Measurements from ENCODE around the gene SBNO2. TPM values are rescaled to one million over a fixed set of nuclear protein-coding genes. Genes with fewer than 3 reads are reported as not detected.

The SBNO2 gene
- total and polyA plus RNA-seq, 2 donors (not counting 1 experiment from before 2014, with no cell fraction given), result 42.8 to 83.3 TPM

DNA sequence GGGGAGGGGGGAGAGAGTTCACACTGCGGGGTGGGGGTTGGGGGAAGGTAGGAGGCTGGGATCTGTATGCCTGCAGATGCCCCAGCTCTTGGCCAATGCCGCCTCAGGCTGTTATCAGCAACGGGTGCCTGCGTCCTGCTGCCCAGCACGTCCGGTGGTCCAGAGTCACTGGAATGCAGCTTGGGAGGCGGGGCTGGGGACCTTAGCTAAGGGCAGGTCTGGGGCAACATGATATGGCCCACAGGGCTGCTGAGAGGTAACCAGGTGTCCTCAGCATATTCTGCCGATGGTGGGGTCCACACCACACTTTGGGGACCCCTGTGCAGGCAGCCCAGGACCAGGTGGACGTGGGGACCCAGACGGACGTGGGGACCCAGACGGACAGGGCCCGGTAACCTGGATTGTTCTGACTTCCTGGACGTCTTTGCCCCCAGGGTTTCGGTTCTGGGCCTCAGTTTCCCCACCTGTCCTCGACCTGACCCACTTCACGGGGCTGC lies 107.8 kb downstream of the SBNO2 start:
- Mint-ChIP-seq H3K27ac (peak overlapping the region; percentile 87), H3K27me3 (no peaks in the 10 kb centered on the region), H3K4me3 (peak overlapping the region; percentile 87), H3K4me1 (peaks cover 35% of the 10 kb centered on the region), H3K9me3 (ENCODE audit: insufficient read depth) (no peaks in the 10 kb centered on the region)
- no peak for TF ChIP-seq EZH2 (IDR thresholded peaks at IDR 0.05; ENCODE audit: borderline replicate concordance, insufficient read depth, low read depth, low read length, poor library complexity, severe bottlenecking)
- TF ChIP-seq, protein P1, sequence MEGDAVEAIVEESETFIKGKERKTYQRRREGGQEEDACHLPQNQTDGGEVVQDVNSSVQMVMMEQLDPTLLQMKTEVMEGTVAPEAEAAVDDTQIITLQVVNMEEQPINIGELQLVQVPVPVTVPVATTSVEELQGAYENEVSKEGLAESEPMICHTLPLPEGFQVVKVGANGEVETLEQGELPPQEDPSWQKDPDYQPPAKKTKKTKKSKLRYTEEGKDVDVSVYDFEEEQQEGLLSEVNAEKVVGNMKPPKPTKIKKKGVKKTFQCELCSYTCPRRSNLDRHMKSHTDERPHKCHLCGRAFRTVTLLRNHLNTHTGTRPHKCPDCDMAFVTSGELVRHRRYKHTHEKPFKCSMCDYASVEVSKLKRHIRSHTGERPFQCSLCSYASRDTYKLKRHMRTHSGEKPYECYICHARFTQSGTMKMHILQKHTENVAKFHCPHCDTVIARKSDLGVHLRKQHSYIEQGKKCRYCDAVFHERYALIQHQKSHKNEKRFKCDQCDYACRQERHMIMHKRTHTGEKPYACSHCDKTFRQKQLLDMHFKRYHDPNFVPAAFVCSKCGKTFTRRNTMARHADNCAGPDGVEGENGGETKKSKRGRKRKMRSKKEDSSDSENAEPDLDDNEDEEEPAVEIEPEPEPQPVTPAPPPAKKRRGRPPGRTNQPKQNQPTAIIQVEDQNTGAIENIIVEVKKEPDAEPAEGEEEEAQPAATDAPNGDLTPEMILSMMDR (IDR thresholded peaks at IDR 0.05), result no peak
- Histone ChIP-seq H3K79me2 (ENCODE audit: control insufficient read depth, insufficient read depth, low read length) (peaks cover 46% of the 10 kb centered on the region), H3K27ac (ENCODE audit: low read length in 2 of 2) (peak overlapping the region; percentile 52 to 87), H3K4me1 (ENCODE audit: control insufficient read depth in 2 of 2, insufficient read depth in 2 of 2, low read length in 2 of 2) (peaks cover 44 to 63% of the 10 kb centered on the region in 2 donors), H4K20me1 (ENCODE audit: control insufficient read depth, insufficient read depth, low read length, poor library complexity, severe bottlenecking) (peaks cover 63% of the 10 kb centered on the region), H3K4me2 (replicated peaks; ENCODE audit: low read depth, low read length, poor library complexity, severe bottlenecking) (peak overlapping the region; percentile 91), H3K36me3 (replicated peaks in 1 of 2; ENCODE audit: control extremely low read depth in 1 of 2, control insufficient read depth in 1 of 2, extremely low read depth in 1 of 2, insufficient read depth in 2 of 2, low read length in 1 of 2) (peaks cover 0 to 32% of the 10 kb centered on the region in 2 experiments), H3K9me3 (ENCODE audit: control extremely low read depth in 1 of 3, control insufficient read depth in 2 of 3, insufficient read depth in 1 of 3, low read length in 2 of 3) (peaks cover 0 to 26% (median 0%) of the 10 kb centered on the region in 3 donors), H3K9ac (ENCODE audit: low read length) (peak overlapping the region; percentile 94), H3K4me3 (ENCODE audit: control extremely low read depth in 1 of 5, extremely low read depth in 1 of 5, insufficient read depth in 1 of 5, low read depth in 2 of 5, low read length in 4 of 5) (peak overlapping the region in 4 of 5 experiments; percentile 67 to 99 (median 90)), H3K27me3 (replicated peaks in 1 of 4; ENCODE audit: control extremely low read depth in 1 of 4, control insufficient read depth in 3 of 4, insufficient read depth in 4 of 4, low read length in 3 of 4) (no peaks in the 10 kb centered on the region), H2AFZ (ENCODE audit: insufficient read depth, low read depth, low read length, poor library complexity, severe bottlenecking) (peak overlapping the region; percentile 38)
- intact Hi-C loops (cut with micrococcal nuclease), result loop anchor here (5.0 to 10.0 kb wide), 2 partner anchors 36 to 141 kb away; partner anchors contain the start of genes ARID3A and GPX4
- WGBS (ENCODE audit: insufficient coverage), result 60% methylated on average over 16 of the region's 17 CpGs
- DNase-seq, result peak; percentile 39
- ATAC-seq (ENCODE audit: low read depth), result no peak
- ChIA-PET CTCF (interaction anchor here (0.6 to 5.2 kb wide), 10 partner anchors 9 to 655 kb away, joined by 4 to 56 read pairs (median 6); partner anchors contain the start of genes ABCA7 and WDR18), POLR2A (interaction anchor here (0.5 to 6.3 kb wide), 13 partner anchors 10 to 203 kb away, joined by 3 to 97 read pairs (median 9); partner anchors contain the start of genes ABCA7, CIRBP, CNN2 and GPX4)

- Mint-ChIP-seq H3K27me3 (no peaks in the 10 kb centered on the region), H3K9me3 (ENCODE audit: insufficient read depth) (no peaks in the 10 kb centered on the region), H3K4me3 (peak overlapping the region; percentile 79), H3K4me1 (peaks cover 35% of the 10 kb centered on the region), H3K27ac (peak overlapping the region; percentile 47)
- Histone ChIP-seq H3K4me3 (ENCODE audit: control extremely low read depth in 1 of 5, extremely low read depth in 1 of 5, insufficient read depth in 1 of 5, low read depth in 2 of 5, low read length in 4 of 5) (no peak overlapping the region), H3K27me3 (replicated peaks in 1 of 4; ENCODE audit: control extremely low read depth in 1 of 4, control insufficient read depth in 3 of 4, insufficient read depth in 4 of 4, low read length in 3 of 4) (no peaks in the 10 kb centered on the region), H3K36me3 (replicated peaks in 1 of 2; ENCODE audit: control extremely low read depth in 1 of 2, control insufficient read depth in 1 of 2, extremely low read depth in 1 of 2, insufficient read depth in 2 of 2, low read length in 1 of 2) (peaks cover 0 to 28% of the 10 kb centered on the region in 2 experiments), H3K9me3 (ENCODE audit: control extremely low read depth in 1 of 3, control insufficient read depth in 2 of 3, insufficient read depth in 1 of 3, low read length in 2 of 3) (peaks cover 0 to 26% (median 0%) of the 10 kb centered on the region in 3 donors), H3K79me2 (ENCODE audit: control insufficient read depth, insufficient read depth, low read length) (peaks cover 40% of the 10 kb centered on the region), H4K20me1 (ENCODE audit: control insufficient read depth, insufficient read depth, low read length, poor library complexity, severe bottlenecking) (peaks cover 58% of the 10 kb centered on the region), H3K4me1 (ENCODE audit: control insufficient read depth in 2 of 2, insufficient read depth in 2 of 2, low read length in 2 of 2) (peaks cover 41 to 60% of the 10 kb centered on the region in 2 donors), H3K4me2 (replicated peaks; ENCODE audit: low read depth, low read length, poor library complexity, severe bottlenecking) (peak overlapping the region; percentile 91), H3K9ac (ENCODE audit: low read length) (no peak overlapping the region), H3K27ac (ENCODE audit: low read length in 2 of 2) (no peak overlapping the region), H2AFZ (ENCODE audit: insufficient read depth, low read depth, low read length, poor library complexity, severe bottlenecking) (no peak overlapping the region)
- POLR2A ChIA-PET, result interaction anchor here (0.5 to 6.3 kb wide), 7 partner anchors 10 to 204 kb away, joined by 3 to 97 read pairs (median 9); partner anchors contain the start of genes CIRBP, GPX4 and RNU6-2
- WGBS (ENCODE audit: insufficient coverage), result 92% methylated on average over 14 of the region's 17 CpGs
- intact Hi-C loops (cut with micrococcal nuclease), result loop anchor here (5.0 to 10.0 kb wide), 2 partner anchors 37 to 141 kb away; partner anchors contain the start of genes ARID3A and GPX4
- ATAC-seq (ENCODE audit: low read depth) (no peak), DNase-seq (no peak)
- TF ChIP-seq EZH2 (IDR thresholded peaks at IDR 0.05; ENCODE audit: borderline replicate concordance, insufficient read depth, low read depth, low read length, poor library complexity, severe bottlenecking), result no peak
- TF ChIP-seq, protein P1 (IDR thresholded peaks at IDR 0.05), result no peak
- CTCF ChIA-PET, result interaction anchor here (0.6 to 5.2 kb wide), 10 partner anchors 10 to 656 kb away, joined by 3 to 56 read pairs (median 6); partner anchors contain the start of genes ABCA7 and POLR2E
Measured at GRCh38 chr19:1065606-1066109, 108.4 kb downstream of the SBNO2 start.
